ENCODE results near the gene LKAAEAR1.

LKAAEAR1 gene

DNA sequence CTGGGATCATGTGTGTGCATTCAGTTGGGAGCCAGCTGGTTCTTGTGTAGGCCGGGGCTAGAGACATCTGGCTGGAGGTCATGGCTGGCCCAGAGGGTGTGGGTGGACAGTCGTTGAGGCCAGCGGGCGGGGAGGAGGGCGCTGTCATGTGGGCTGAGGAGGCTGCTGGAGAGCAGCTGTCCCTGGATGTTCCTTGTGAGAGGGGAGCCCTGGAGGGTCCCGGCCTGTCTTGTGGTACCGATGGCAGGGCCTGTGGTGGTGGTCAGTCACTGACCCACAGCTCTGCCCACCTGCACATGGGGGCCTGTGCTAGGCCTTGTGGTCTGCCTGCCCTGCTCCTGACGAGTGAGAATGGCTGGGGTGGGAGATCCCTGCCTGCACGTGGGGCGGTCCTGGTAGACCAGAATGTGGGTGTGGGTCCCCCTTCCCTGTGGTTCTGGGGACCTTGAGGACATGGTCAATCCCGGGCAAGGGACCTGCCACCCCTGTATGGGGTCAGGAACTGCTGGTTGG lies 50.2 kb downstream of the LKAAEAR1 start:
- DNase-seq, result no peak
